ENCODE data around the gene ASTN2. TPM values are rescaled to one million over a fixed set of nuclear protein-coding genes. Genes with fewer than 3 reads are reported as not detected.

Gene ASTN2
- total and polyA plus RNA-seq, 9 of the 15 experiments (the other 6 are each of a cell fraction or from before 2014, with no cell fraction given), result 0.56 to 3.5 (median 1.9) TPM

DNA sequence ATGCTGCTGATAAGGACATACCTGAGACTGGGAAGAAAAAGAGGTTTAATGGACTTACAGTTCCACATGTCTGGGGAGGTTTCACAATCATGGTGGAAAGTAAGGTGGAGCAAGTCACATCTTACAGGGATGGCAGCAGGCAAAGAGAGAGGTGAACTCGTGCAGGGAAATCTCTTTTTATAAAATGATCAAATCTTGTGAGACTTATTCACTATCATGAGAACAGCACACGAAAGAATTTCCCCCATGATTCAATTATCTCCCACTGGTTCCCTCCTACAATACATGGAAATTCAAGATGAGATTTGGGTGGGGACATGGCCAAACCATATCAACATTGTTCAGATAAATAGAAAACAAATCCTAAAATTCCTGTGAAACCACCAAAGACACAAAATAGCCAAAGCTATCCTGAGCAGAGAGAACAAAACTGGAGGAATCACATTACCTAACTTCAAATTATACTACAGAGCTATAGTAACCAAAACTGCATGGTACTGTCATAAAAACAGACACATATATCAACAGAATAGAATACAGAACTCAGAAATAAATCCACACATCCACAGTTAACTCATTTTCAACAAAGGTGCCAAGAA, 958.3 kb downstream of the ASTN2 start (continued):
- TF ChIP-seq, protein P1, sequence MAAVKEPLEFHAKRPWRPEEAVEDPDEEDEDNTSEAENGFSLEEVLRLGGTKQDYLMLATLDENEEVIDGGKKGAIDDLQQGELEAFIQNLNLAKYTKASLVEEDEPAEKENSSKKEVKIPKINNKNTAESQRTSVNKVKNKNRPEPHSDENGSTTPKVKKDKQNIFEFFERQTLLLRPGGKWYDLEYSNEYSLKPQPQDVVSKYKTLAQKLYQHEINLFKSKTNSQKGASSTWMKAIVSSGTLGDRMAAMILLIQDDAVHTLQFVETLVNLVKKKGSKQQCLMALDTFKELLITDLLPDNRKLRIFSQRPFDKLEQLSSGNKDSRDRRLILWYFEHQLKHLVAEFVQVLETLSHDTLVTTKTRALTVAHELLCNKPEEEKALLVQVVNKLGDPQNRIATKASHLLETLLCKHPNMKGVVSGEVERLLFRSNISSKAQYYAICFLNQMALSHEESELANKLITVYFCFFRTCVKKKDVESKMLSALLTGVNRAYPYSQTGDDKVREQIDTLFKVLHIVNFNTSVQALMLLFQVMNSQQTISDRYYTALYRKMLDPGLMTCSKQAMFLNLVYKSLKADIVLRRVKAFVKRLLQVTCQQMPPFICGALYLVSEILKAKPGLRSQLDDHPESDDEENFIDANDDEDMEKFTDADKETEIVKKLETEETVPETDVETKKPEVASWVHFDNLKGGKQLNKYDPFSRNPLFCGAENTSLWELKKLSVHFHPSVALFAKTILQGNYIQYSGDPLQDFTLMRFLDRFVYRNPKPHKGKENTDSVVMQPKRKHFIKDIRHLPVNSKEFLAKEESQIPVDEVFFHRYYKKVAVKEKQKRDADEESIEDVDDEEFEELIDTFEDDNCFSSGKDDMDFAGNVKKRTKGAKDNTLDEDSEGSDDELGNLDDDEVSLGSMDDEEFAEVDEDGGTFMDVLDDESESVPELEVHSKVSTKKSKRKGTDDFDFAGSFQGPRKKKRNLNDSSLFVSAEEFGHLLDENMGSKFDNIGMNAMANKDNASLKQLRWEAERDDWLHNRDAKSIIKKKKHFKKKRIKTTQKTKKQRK (IDR thresholded peaks at IDR 0.05; ENCODE audit: borderline replicate concordance, low read depth, low read length), result no peak
- TF ChIP-seq, protein P2, sequence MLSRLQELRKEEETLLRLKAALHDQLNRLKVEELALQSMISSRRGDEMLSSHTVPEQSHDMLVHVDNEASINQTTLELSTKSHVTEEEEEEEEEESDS (CRISPR knock-in tag; IDR thresholded peaks at IDR 0.05), result no peak
- no peak for TF ChIP-seq BRD9 (IDR thresholded peaks at IDR 0.05; ENCODE audit: low read depth, partially characterized antibody)
- no peak for TF ChIP-seq FUS (optimal IDR thresholded peaks at IDR 0.05; ENCODE audit: low read depth, low read length)
- TF ChIP-seq ZNF695 (CRISPR knock-in tag; IDR thresholded peaks at IDR 0.05), result no peak
- peak; percentile 61; the same call in 1 of the 2 replicates for TF ChIP-seq TRIM28 (IDR thresholded peaks at IDR 0.05)
- TF ChIP-seq, protein P3, sequence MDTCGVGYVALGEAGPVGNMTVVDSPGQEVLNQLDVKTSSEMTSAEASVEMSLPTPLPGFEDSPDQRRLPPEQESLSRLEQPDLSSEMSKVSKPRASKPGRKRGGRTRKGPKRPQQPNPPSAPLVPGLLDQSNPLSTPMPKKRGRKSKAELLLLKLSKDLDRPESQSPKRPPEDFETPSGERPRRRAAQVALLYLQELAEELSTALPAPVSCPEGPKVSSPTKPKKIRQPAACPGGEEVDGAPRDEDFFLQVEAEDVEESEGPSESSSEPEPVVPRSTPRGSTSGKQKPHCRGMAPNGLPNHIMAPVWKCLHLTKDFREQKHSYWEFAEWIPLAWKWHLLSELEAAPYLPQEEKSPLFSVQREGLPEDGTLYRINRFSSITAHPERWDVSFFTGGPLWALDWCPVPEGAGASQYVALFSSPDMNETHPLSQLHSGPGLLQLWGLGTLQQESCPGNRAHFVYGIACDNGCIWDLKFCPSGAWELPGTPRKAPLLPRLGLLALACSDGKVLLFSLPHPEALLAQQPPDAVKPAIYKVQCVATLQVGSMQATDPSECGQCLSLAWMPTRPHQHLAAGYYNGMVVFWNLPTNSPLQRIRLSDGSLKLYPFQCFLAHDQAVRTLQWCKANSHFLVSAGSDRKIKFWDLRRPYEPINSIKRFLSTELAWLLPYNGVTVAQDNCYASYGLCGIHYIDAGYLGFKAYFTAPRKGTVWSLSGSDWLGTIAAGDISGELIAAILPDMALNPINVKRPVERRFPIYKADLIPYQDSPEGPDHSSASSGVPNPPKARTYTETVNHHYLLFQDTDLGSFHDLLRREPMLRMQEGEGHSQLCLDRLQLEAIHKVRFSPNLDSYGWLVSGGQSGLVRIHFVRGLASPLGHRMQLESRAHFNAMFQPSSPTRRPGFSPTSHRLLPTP (IDR thresholded peaks at IDR 0.05; ENCODE audit: borderline replicate concordance, extremely low read depth, insufficient read length), result no peak
- TF ChIP-seq NCOA1 (IDR thresholded peaks at IDR 0.05; ENCODE audit: low read depth), result no peak
- no peak for TF ChIP-seq NUFIP1 (IDR thresholded peaks at IDR 0.05; ENCODE audit: partially characterized antibody)
- TF ChIP-seq ESRRA (IDR thresholded peaks at IDR 0.05; ENCODE audit: borderline replicate concordance, low read depth), result no peak
- TF ChIP-seq ZEB2 (IDR thresholded peaks at IDR 0.05), result peak; percentile 73; the same call in 1 of the 2 replicates
- peak; percentile 100 for TF ChIP-seq ZNF431 (CRISPR knock-in tag; IDR thresholded peaks at IDR 0.05)
- no peak for TF ChIP-seq ZNF239 (CRISPR knock-in tag; IDR thresholded peaks at IDR 0.05)
- TF ChIP-seq ZNF79 (CRISPR knock-in tag; IDR thresholded peaks at IDR 0.05; ENCODE audit: low read depth), result no peak
- no peak for TF ChIP-seq ZNF507 (tag; conservative IDR thresholded peaks at IDR 0.05)
- no peak for TF ChIP-seq KDM5B (IDR thresholded peaks at IDR 0.05; ENCODE audit: insufficient replicate concordance, low read depth, low read length)
- TF ChIP-seq, protein P4, sequence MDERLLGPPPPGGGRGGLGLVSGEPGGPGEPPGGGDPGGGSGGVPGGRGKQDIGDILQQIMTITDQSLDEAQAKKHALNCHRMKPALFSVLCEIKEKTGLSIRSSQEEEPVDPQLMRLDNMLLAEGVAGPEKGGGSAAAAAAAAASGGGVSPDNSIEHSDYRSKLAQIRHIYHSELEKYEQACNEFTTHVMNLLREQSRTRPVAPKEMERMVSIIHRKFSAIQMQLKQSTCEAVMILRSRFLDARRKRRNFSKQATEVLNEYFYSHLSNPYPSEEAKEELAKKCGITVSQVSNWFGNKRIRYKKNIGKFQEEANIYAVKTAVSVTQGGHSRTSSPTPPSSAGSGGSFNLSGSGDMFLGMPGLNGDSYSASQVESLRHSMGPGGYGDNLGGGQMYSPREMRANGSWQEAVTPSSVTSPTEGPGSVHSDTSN (CRISPR knock-in tag; IDR thresholded peaks at IDR 0.05; ENCODE audit: low read depth), result no peak
- TF ChIP-seq, protein P4 (tag; conservative IDR thresholded peaks at IDR 0.05; ENCODE audit: low read depth), result no peak

Data from K562 (cell line).